Left lung (tissue), 10 donors: Measurements from ENCODE around the gene ADAMTSL1. TPM values are rescaled to one million over a fixed set of nuclear protein-coding genes. Genes with fewer than 3 reads are reported as not detected.
A peak's percentile ranks its signal among the peaks of the same experiment; 100 is the strongest.

ENCODE experiments used
- ATAC-seq: fragments of 200-7000 bp; cut with Tn5 transposase; one replicate; pipeline ENCODE4 v1.9.1; 2020; ENCODE audit warnings: moderate library complexity
- DNase-seq, 4 donors: peaks; one replicate each; pipeline ENCODE4 v3.0.0-alpha.2; 2013 to 2020
- H3K27ac ChIP-seq, 2 donors: fragments of 200-600 bp; sonication (generic) in 1 of 2; one replicate each; pipeline versions ENCODE4 v1.5.0 to v1.8.0; 2020 to 2021
- H3K27me3 ChIP-seq, 2 donors: fragments of 200-600 bp; sonication (generic) in 1 of 2; one replicate each; pipeline versions ENCODE4 v1.5.0 to v1.8.0; 2020 to 2021
- H3K36me3 ChIP-seq, 2 donors: fragments of 200-600 bp; sonication (generic) in 1 of 2; one replicate each; pipeline versions ENCODE4 v1.5.0 to v1.8.0; 2020 to 2021
- H3K4me1 ChIP-seq, 2 donors: fragments of 200-600 bp; one replicate each; pipeline ENCODE4 v1.8.0; 2021
- H3K4me3 ChIP-seq, 2 donors: fragments of 200-600 bp; sonication (generic) in 1 of 2; one replicate each; pipeline versions ENCODE4 v1.5.0 to v1.8.0; 2020 to 2021; ENCODE audit warnings: mild to moderate bottlenecking in 1 of 2
- H3K9me3 ChIP-seq, 2 donors: fragments of 200-600 bp; sonication (generic) in 1 of 2; one replicate each; pipeline versions ENCODE4 v1.5.0 to v1.8.0; 2020 to 2021
- intact Hi-C, 2 donors: fragments of 100-400 bp; cut with DNase I; formaldehyde crosslinking; loops; one replicate each; pipeline versions ENCODE4 v1.11.2 to v1.14.2; 2022
- polyA plus RNA-seq, 6 donors: library from polyadenylated mRNA; unstranded; fragments of 120-200 nt; gene quantifications; one replicate each; pipeline ENCODE4 v1.2.1, GENCODE V29; 2013; ENCODE audit not compliant: insufficient read length in 6 of 6
- total RNA-seq, 2 donors: library from RNA; stranded (reverse); fragmentation: NEBNext Ultra II Directional; extraction: Animal tissue kit (Norgen Biotek cat#: 25700); gene quantifications; one replicate each; pipeline ENCODE4 v1.2.1, GENCODE V29; 2021
- TF ChIP-seq, protein P1 (sequence below), 2 donors: fragments of 200-600 bp; sonication (generic) in 1 of 2; IDR thresholded peaks; one replicate each; pipeline versions ENCODE4 v1.5.0 to v1.8.0; 2021; ENCODE audit warnings: antibody characterized with exemption in 2 of 2
- donor health status: DM: no; HTN: yes; CAD: no.
- donor health status: DM: no; HTN: no; CAD: no.

The ADAMTSL1 gene
- total and polyA plus RNA-seq, 8 donors, result 3.0 to 28.1 (median 17.9) TPM

DNA sequence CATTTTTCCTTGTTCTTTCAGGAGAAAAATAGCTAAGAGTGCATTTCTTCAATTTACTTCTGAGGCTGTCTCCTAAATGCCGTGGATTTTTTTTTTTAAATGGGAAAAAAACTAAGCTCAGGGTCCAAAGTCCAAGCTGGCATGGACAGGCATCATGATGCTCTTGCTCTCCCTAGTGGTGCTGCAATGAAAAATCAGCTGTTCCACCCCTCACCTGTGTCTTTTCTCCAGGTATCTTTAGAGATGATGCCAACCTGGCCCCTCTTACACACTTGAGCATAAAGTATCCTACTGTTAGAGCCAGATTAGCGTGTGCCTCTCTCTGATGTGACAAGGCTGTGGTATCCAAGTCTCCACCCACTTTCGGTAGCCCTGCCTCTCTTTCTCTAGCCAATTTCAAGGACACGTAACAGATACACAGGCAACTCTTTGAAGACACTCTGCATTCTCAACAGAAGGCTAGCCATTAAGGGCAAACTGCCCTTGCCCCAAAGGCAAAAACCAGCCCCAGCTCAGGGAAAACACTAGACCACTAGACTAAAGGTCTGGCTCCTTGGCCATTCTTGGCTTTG, 350.2 kb downstream of the ADAMTSL1 start:
- intact Hi-C loops, result no loop called here
- no peak overlapping the region for H3K27ac ChIP-seq
- no peaks in the 10 kb centered on the region for H3K27me3 ChIP-seq
- DNase-seq (no peak), ATAC-seq (peak; percentile 49)
- H3K36me3 ChIP-seq, result no peaks in the 10 kb centered on the region
- no peaks in the 10 kb centered on the region for H3K9me3 ChIP-seq
- peaks cover 0 to 3% of the 10 kb centered on the region in 2 donors for H3K4me1 ChIP-seq
- no peak overlapping the region for H3K4me3 ChIP-seq
- TF ChIP-seq, protein P1, sequence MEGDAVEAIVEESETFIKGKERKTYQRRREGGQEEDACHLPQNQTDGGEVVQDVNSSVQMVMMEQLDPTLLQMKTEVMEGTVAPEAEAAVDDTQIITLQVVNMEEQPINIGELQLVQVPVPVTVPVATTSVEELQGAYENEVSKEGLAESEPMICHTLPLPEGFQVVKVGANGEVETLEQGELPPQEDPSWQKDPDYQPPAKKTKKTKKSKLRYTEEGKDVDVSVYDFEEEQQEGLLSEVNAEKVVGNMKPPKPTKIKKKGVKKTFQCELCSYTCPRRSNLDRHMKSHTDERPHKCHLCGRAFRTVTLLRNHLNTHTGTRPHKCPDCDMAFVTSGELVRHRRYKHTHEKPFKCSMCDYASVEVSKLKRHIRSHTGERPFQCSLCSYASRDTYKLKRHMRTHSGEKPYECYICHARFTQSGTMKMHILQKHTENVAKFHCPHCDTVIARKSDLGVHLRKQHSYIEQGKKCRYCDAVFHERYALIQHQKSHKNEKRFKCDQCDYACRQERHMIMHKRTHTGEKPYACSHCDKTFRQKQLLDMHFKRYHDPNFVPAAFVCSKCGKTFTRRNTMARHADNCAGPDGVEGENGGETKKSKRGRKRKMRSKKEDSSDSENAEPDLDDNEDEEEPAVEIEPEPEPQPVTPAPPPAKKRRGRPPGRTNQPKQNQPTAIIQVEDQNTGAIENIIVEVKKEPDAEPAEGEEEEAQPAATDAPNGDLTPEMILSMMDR (IDR thresholded peaks at IDR 0.05), result peak in 1 of 2 donors; percentile 25

DNA sequence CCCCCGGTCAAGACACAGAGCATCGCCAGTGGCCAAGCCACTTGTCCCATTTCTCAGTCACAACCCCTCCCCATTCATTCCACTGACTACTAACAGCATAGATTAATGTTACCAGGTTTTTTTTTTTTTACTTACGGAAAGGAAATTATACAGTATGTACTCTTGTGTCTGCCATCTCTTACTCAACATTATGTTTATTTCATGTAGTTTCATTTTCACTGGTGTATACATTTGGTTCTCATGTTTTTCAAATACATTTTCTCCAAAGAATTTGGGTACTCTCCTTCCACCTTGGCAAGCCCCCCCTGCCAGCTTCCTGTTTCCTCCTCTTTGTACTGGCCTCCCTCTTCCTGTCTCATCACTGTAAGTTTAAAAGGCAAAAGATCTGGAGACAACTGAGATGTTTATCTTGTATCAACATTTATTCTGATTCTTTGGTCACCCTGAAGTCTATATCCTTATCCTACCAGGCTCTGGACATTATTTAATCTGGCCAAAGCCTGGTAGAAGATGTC, 351.8 kb downstream of the ADAMTSL1 start:
- Histone ChIP-seq H3K27me3 (no peaks in the 10 kb centered on the region), H3K36me3 (no peaks in the 10 kb centered on the region), H3K4me1 (peaks cover 0 to 3% of the 10 kb centered on the region in 2 donors), H3K27ac (no peak overlapping the region), H3K9me3 (no peaks in the 10 kb centered on the region), H3K4me3 (no peak overlapping the region)
- ATAC-seq (no peak), DNase-seq (no peak)
- TF ChIP-seq, protein P1 (IDR thresholded peaks at IDR 0.05), result no peak
- intact Hi-C loops, result no loop called here

DNA sequence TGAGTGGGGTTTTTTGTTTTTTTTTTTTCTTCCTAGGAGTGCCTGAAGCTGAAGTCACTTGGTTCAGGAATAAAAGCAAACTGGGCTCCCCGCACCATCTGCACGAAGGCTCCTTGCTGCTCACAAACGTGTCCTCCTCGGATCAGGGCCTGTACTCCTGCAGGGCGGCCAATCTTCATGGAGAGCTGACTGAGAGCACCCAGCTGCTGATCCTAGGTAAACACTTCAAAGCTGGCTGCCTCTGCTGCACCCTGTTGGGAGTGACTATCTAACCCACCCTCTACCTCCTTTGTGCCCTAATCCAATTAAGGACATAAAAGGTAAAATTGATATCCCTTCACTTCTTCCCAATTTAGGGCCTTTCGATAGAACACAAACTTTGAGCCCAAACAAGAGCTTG, 352.3 kb downstream of the ADAMTSL1 start:
- TF ChIP-seq, protein P1 (IDR thresholded peaks at IDR 0.05), result no peak
- no peak for ATAC-seq
- H3K4me1 ChIP-seq, result peaks cover 0 to 3% of the 10 kb centered on the region in 2 donors
- H3K27me3 ChIP-seq, result no peaks in the 10 kb centered on the region
- no peak overlapping the region for H3K27ac ChIP-seq
- H3K9me3 ChIP-seq, result no peaks in the 10 kb centered on the region
- no peaks in the 10 kb centered on the region for H3K36me3 ChIP-seq
- no peak overlapping the region for H3K4me3 ChIP-seq
- intact Hi-C loops, result no loop called here
- DNase-seq, result no peak

DNA sequence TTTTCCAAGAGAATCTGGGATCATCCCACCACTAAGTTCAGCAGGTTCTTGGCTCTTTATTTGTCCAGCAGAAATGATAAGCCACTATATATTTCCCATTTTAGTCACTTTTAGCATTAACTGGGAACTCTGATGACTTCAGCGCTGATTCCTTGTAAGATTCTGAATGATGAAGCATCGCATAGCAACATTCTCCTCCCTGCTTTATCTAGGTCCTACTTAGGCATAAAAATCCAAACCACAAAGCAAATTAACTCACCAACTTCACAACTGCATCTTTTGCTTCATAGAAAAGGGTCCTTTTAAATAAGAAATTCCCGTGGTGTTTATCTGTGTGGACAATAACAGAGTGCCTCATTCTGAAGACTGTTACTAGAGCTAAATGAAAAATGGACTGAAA, 355.1 kb downstream of the ADAMTSL1 start:
- Histone ChIP-seq H3K4me1 (peaks cover 0 to 3% of the 10 kb centered on the region in 2 donors), H3K27me3 (no peaks in the 10 kb centered on the region), H3K4me3 (no peak overlapping the region), H3K36me3 (no peaks in the 10 kb centered on the region), H3K9me3 (no peaks in the 10 kb centered on the region), H3K27ac (no peak overlapping the region)
- TF ChIP-seq, protein P1 (IDR thresholded peaks at IDR 0.05), result no peak
- intact Hi-C loops, result no loop called here
- no peak for DNase-seq
- ATAC-seq, result no peak

DNA sequence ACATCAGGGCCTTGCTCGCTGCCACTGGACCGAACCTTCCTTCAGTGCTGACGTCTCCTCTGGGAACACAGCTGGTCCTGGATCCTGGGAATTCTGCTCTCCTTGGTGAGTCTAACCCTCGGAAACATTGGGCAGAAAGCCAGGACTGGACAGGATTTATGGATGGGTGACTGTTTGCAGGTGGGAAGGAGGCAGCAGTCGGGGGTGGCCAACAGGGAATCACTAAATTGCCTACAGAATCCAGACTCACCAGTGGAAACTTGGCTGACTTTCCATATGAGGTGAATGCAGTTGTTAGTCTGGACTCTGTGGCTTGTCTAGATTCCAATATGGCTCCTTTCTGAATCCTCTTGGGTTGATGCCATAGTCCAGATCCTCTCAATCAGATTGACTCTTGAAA, 355.9 kb downstream of the ADAMTSL1 start:
- peaks cover 0 to 3% of the 10 kb centered on the region in 2 donors for H3K4me1 ChIP-seq
- no peak for DNase-seq
- no peak overlapping the region for H3K27ac ChIP-seq
- intact Hi-C loops, result no loop called here
- no peaks in the 10 kb centered on the region for H3K9me3 ChIP-seq
- no peaks in the 10 kb centered on the region for H3K36me3 ChIP-seq
- H3K27me3 ChIP-seq, result no peaks in the 10 kb centered on the region
- no peak for ATAC-seq
- TF ChIP-seq, protein P1 (IDR thresholded peaks at IDR 0.05), result no peak
- no peak overlapping the region for H3K4me3 ChIP-seq
